HAP-1 (cell line): Measurements from ENCODE around the gene ELP2.

Experiments
- DNase-seq, 2 experiments: peaks; one replicate each; pipeline ENCODE4 v3.0.0-alpha.2; 2016 to 2020; ENCODE audit warnings: low spot score in 2 of 2
- H3K27me3 ChIP-seq: fragments of 250-450 bp; sonication (Bioruptor Pico); 2 replicates; pipeline ENCODE4 v1.5.1; 2020; ENCODE audit warnings: low read depth, mild to moderate bottlenecking, moderate library complexity
- H3K36me3 ChIP-seq: fragments of 250-450 bp; sonication (Bioruptor Pico); replicated peaks from 2 replicates; pipeline ENCODE4 v1.5.1; 2020; ENCODE audit warnings: mild to moderate bottlenecking
- H3K4me1 ChIP-seq: fragments of 250-450 bp; sonication (Bioruptor Pico); 2 replicates; pipeline ENCODE4 v1.5.1; 2020; ENCODE audit warnings: mild to moderate bottlenecking
- H3K4me3 ChIP-seq: fragments of 250-450 bp; sonication (Bioruptor Pico); 2 replicates; pipeline ENCODE4 v1.5.1; 2020; ENCODE audit warnings: mild to moderate bottlenecking, moderate library complexity
- H3K9me3 ChIP-seq: fragments of 250-450 bp; sonication (Bioruptor Pico); 2 replicates; pipeline ENCODE4 v1.5.1; 2020; ENCODE audit warnings: mild to moderate bottlenecking, moderate library complexity
- in situ Hi-C: fragments of 300-500 bp; cut with MboI; formaldehyde crosslinking; loops from 3 replicates; pipeline ENCODE4 v1.14.3; 2020; ENCODE audit warnings: low sequenced_read_pairs, inconsistent platforms, mixed read lengths

ELP2 gene

DNA sequence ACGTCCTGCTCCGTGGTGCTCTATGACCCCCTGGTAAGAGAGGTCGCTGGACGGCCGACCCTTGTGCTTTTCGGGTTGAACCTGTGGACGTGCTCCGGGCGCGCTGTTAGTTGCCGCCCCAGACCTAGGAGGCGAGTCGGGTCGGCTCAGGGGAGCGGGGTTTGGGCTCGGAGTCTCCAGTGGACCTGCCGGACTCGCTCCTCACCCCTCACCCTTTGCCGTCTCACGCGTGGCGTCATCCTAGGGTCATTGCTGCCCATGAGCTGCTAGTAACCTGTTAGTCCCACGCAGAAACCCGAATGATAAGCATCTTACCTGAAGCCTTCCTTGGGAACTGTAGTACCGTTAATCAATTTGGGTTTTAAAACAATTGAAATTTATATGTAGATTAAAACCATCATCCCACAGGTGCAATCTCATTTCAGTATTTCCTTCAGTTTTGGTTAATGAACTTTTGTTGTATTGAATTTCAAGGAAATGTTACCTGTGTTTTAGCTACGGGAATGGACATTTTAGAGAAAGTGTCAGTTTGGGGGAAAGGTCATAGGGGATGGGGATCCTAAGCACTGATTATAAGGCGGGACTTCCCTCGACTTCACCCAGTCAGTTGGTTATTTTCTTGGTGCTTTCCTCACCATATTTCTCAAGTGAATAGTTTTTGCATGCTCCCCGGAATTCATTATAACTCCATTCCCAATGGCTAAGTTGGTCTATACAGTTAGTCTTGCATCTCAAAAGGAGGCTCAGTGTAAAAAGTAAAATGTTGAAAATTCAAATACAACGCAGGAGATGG lies 536 bp downstream of the ELP2 start:
- Histone ChIP-seq H3K4me1 (peaks cover 10% of the 10 kb centered on the region), H3K36me3 (peaks cover 16% of the 10 kb centered on the region), H3K27me3 (no peaks in the 10 kb centered on the region), H3K9me3 (no peaks in the 10 kb centered on the region), H3K4me3 (peak overlapping the region; percentile 93)
- in situ Hi-C loops = no loop called here
- no peak for DNase-seq

DNA sequence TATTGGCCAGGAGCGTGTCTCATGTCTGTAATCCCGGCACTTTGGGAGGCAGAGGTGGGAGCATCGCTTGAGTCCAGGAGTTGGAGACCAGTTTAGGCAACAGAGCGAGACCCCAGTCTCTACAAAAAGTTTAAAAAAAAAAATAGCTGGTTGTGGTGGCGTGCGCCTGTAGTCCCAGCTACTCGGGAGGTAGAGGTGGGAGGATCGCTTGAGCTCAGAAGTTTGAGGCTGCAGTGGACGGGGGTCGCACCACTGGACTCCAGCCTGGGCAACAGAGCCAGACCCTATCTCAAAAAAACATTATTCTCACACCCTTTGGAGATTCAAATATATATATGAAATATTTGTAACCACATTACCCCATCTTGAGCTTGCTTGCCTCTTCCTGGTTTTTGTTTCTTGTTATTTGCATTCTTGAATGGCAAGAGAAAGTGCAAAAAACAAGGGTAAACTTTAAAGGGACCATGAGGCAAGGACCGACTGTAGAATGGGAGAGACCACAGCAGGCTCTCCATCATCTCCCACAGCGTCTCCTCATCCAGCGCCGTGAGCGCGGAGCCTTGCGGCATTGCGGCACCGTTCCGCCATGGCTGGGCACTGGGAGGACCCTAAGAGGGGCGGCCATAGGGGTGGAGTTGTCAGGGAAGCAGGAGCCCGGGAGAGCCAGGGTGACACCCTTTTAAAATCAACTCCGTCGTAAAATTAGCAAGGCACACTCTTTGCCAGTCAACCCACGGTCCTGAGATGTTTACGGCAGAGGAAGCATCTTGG lies 1.4 kb downstream of the ELP2 start:
- H3K9me3 ChIP-seq = no peaks in the 10 kb centered on the region
- H3K27me3 ChIP-seq = no peaks in the 10 kb centered on the region
- in situ Hi-C loops = no loop called here
- no peak for DNase-seq
- peaks cover 19% of the 10 kb centered on the region for H3K36me3 ChIP-seq
- peak overlapping the region; percentile 93 for H3K4me3 ChIP-seq
- H3K4me1 ChIP-seq = peaks cover 10% of the 10 kb centered on the region

DNA sequence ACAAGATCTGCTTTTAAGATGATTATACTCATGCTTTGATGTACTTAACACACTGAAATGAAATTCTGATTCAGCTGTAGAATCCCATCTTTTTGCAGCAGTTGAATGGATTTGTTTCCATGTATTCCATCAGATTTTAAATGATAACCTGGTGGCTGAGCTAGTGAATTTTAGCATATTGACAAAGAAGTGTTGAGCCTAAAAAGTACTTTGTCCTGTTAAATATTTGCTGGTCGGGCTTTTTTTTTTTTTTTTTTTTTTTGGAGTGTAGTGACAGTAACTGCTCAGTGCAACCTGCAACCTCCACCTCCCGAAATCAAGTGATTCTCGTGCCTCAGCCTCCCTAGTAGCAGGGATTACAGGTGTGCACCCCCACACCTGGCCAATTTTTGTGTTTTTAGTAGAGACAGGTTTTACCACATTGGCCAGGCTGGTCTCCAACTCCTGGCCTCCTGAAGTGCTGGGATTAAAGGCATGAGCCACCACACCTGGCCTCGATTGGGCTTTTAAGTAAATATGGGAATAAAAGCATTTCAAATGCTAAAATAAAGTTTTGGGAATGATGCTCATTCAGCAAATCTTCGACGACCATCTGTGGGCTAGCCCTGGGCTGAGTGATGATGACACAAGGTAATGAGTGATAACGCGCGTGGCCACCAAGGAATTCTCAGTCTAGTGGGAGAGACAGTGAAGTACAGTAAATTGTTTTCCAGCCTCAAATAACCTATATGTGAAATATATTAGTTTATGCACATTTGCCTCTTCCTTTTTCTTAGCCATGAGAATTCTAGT lies 2.2 kb downstream of the ELP2 start:
- peaks cover 10% of the 10 kb centered on the region for H3K4me1 ChIP-seq
- peaks cover 18% of the 10 kb centered on the region for H3K36me3 ChIP-seq
- no peaks in the 10 kb centered on the region for H3K27me3 ChIP-seq
- DNase-seq = no peak
- H3K4me3 ChIP-seq = no peak overlapping the region
- H3K9me3 ChIP-seq = no peaks in the 10 kb centered on the region
- in situ Hi-C loops = no loop called here

DNA sequence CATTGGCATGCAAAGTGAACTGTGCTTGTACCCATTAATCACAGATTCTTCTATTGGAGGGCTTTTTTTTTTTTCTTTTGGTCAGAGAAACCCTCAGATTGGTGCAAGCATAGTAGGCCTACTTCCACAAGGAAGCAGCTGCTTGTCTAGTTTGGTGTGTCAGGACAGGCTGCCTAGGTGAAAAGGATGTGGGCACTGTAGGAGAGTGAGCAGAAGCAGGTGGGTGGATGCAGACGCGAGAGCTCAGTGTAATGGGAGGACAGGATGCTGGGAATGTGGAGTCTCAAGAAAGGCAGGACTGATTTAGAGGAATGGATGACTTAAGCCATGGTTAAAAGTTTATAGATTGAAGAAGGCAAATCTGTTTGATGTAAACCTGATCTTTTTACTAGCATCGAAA lies 3.1 kb downstream of the ELP2 start:
- H3K9me3 ChIP-seq = no peaks in the 10 kb centered on the region
- no peak for DNase-seq
- H3K27me3 ChIP-seq = no peaks in the 10 kb centered on the region
- H3K4me3 ChIP-seq = no peak overlapping the region
- H3K36me3 ChIP-seq = peaks cover 27% of the 10 kb centered on the region
- H3K4me1 ChIP-seq = peaks cover 10% of the 10 kb centered on the region
- in situ Hi-C loops = no loop called here

DNA sequence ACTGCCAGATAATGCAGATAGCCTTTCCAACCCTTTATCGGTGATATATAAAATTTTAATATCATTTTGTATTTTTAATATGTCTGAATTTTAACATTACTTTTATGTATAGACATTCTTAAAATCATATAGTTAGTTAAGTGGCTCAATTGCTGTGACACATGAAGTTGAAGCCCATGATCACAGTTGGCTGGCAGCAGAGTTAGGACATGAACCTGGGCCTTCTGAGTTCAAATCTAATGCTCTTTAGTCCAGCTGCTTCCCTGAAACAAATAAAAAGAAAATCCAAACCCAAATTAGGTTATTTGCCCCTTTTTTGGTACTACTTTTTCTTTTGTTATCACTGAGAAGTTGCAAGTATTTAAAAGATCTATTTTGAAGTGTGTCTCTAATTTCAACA lies 5.6 kb downstream of the ELP2 start:
- Histone ChIP-seq H3K36me3 (peaks cover 44% of the 10 kb centered on the region), H3K9me3 (no peaks in the 10 kb centered on the region), H3K27me3 (no peaks in the 10 kb centered on the region), H3K4me3 (no peak overlapping the region), H3K4me1 (peaks cover 3% of the 10 kb centered on the region; the same call in 1 of the 2 replicates)
- DNase-seq = no peak
- in situ Hi-C loops = no loop called here

DNA sequence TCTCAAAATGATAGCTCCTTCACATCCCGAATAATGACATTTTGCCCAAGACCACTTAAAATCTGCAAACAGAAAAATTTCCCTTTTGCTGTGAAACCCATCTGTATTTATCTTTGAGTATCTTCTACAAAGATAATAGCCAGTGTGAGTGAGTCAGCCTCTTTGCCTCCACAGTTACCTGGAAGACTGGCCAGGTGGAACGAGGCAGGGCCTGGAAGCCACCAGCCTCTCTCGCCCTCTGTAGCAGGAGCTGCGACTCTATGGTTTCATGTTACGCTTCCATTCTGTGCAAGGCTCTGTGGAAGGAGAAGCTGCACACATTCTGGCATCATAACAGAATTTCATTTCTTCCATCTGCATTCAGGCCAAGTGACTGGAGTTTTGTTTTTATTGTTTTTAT lies 9.5 kb downstream of the ELP2 start:
- Histone ChIP-seq H3K9me3 (no peaks in the 10 kb centered on the region), H3K4me1 (no peaks in the 10 kb centered on the region), H3K36me3 (peaks cover 61% of the 10 kb centered on the region), H3K4me3 (no peak overlapping the region), H3K27me3 (no peaks in the 10 kb centered on the region)
- no peak for DNase-seq
- in situ Hi-C loops = no loop called here

DNA sequence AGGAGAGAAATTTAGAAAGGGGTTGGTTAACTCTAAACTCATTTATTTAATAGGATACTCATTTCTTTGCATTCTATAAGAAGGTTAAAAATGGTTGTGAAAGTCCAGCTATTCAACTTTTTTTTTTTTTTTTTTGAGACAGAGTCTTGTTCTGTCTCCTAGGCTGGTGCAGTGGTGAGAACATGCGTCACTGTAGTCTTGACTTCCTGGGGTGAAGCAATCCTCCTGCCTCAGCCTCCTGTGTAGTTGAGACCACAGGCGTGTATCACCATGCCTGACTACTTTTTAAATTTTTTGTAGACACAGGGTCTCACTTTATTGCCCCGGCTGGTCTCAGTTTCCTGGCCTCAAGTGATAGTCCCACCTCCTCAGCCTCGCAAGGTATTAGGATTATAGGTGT lies 11.9 kb downstream of the ELP2 start:
- Histone ChIP-seq H3K9me3 (no peaks in the 10 kb centered on the region), H3K4me1 (no peaks in the 10 kb centered on the region), H3K4me3 (no peak overlapping the region), H3K27me3 (no peaks in the 10 kb centered on the region), H3K36me3 (peaks cover 77% of the 10 kb centered on the region)
- in situ Hi-C loops = no loop called here
- DNase-seq = no peak

DNA sequence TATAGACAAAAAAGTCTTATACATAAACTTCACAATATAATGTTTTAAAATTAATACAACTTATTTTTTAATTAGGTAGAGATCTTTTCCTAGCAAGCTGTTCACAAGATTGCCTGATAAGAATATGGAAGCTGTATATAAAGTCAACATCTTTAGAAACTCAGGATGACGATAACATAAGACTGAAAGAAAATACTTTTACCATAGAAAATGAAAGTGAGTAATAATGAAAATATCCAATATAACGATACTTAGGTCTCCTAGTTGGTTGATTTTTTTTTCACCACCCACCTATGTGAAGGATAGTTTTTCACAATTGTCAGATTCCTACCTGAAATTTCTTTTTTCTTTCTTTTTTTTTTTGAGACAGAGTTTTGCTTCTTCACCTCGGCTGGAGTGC lies 13.1 kb downstream of the ELP2 start:
- no peak for DNase-seq
- peaks cover 76% of the 10 kb centered on the region for H3K36me3 ChIP-seq
- no peaks in the 10 kb centered on the region for H3K27me3 ChIP-seq

DNA sequence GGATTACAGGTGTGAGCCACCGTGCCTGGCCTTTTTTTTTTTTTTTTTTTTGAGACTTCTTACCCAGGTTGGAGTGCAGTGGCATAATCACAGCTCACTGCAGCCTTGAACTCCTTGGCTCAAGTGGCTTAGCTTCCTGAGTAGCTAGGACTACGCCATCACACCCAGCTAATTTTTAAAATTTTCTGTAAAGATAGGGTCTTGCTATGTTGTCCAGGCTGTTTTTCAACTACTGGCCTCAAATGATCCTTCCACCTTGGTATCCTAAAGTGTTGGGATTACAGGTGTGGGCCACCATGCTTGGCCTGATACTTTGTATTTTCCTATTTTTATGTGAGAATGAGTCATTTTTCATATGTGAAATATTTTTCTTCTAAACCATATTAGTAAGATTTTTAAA lies 13.7 kb downstream of the ELP2 start:
- H3K9me3 ChIP-seq = no peaks in the 10 kb centered on the region
- in situ Hi-C loops = no loop called here
- H3K36me3 ChIP-seq = peaks cover 76% of the 10 kb centered on the region
- H3K4me1 ChIP-seq = no peaks in the 10 kb centered on the region
- H3K27me3 ChIP-seq = no peaks in the 10 kb centered on the region
- DNase-seq = no peak
- H3K4me3 ChIP-seq = no peak overlapping the region

More for the DNA sequence above, 13.1 kb downstream of the ELP2 start:
- in situ Hi-C loops = no loop called here
- H3K4me1 ChIP-seq = no peaks in the 10 kb centered on the region
- H3K4me3 ChIP-seq = no peak overlapping the region
- H3K9me3 ChIP-seq = no peaks in the 10 kb centered on the region

DNA sequence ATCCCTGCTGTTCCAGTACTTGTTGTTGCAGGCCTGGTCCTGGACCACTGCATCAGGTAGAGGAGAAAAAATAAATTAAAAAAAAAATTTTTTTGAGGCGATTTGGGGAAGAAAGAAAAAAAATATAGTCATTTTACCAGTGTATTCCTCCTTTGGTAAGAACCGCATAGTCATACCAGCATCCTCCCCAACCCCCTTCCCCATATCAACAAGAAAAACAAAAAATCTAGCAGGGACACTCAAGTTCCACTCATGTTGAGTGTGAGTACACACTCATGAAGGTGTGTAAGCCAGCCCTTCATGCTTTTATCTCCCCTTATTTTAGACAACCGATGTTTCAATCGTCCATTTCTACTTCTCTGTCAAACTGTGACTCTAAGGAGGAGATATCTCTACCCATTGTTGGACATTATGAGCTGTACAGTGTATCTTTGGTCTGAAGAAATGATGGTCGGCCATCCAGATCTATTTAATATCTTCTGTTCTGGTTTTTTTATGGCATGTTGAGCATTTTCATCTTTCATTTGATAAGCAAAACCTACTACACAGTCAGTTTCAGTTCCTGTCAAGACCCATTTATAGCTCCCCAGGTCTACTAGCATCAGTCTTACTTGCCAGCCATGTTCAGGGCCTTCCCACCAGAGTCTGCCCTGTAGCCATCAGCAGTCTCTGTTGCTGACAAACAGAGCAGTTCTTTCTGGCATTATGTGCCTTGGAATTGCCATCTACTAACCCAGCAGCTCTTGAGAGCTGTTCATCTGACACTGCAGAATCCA lies 20.0 kb downstream of the ELP2 start:
- Histone ChIP-seq H3K4me3 (no peak overlapping the region), H3K36me3 (peaks cover 69% of the 10 kb centered on the region), H3K4me1 (no peaks in the 10 kb centered on the region), H3K27me3 (no peaks in the 10 kb centered on the region), H3K9me3 (no peaks in the 10 kb centered on the region)
- DNase-seq = no peak
- in situ Hi-C loops = no loop called here

DNA sequence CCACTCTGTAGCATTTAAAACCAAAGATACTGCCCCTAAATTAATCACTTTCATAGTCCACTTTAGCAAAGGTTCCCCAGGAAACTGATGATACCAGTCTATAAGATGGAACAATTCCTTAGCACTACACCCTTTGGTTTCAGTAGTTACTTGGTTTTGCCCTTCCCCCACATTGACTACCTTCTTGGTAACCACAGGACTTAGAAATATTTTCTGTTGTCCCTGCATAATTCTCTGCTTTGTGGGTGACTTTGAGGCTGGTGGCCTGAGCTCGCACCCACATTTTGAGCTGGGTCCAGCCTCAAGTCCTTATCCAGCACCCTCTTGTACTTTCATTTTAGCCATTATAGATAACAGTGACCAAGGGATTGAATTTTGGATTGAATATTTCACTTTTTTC lies 23.1 kb downstream of the ELP2 start:
- peaks cover 65% of the 10 kb centered on the region for H3K36me3 ChIP-seq

DNA sequence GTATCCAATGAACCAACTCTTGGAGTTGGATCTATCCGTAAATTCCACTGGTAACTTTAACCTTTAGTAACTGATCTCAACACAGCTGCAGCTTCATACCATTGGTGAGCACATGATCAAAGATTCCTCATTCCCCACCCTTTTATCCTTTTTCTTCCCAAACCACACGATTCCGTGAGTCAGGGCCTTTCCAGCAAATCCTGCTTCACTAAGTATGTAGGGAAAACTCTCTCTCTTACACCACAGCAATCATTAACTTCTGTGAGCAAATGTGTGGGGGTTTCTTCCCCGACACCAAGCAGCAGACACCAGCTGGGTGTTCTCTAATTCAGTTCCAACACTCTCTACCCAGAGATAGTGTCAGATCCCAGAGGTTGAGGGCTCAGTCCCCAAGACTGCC lies 23.5 kb downstream of the ELP2 start:
- H3K4me1 ChIP-seq = no peaks in the 10 kb centered on the region
- no peaks in the 10 kb centered on the region for H3K27me3 ChIP-seq
- no peak overlapping the region for H3K4me3 ChIP-seq
- in situ Hi-C loops = no loop called here
- H3K9me3 ChIP-seq = no peaks in the 10 kb centered on the region
- H3K36me3 ChIP-seq = peaks cover 65% of the 10 kb centered on the region
- no peak for DNase-seq

More for the DNA sequence above, 23.1 kb downstream of the ELP2 start:
- DNase-seq = no peak
- H3K9me3 ChIP-seq = no peaks in the 10 kb centered on the region
- H3K4me1 ChIP-seq = no peaks in the 10 kb centered on the region
- in situ Hi-C loops = no loop called here
- no peaks in the 10 kb centered on the region for H3K27me3 ChIP-seq
- no peak overlapping the region for H3K4me3 ChIP-seq

DNA sequence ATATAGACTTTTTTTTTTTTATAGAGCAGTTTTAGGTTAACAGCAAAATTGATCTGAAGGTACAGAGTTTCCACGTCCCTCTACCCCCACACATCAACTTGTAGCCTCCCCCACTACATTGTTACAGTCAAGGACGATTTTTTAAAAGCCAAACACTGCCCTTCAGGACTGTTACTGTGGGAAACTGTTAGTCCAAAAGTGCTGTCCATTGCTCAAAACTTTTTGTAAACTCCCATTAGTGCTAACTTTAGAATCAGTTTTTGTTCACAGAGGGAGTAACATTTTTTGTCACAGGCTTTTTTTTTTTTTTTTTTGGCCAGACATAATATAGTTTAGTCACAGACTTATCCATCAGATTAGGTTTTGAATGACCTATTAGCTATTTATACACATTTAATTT lies 24.1 kb downstream of the ELP2 start:
- in situ Hi-C loops = no loop called here
- Histone ChIP-seq H3K4me1 (no peaks in the 10 kb centered on the region), H3K36me3 (peaks cover 65% of the 10 kb centered on the region), H3K9me3 (no peaks in the 10 kb centered on the region), H3K4me3 (no peak overlapping the region), H3K27me3 (no peaks in the 10 kb centered on the region)
- no peak for DNase-seq
